NCI-H510A treated with DMSO at 0.1 percent for 48 hours (cell line): Measurements from ENCODE around the gene TEX19.
"Not testable (repeated sequence)": the region's sequence is repeated elsewhere in the genome, so short reads cannot be mapped to it uniquely, and the experiment has no call there.

Experiments
- DNase-seq: peaks from one replicate; lab custom pipeline; 2025; lab: John Stamatoyannopoulos, UW

Gene TEX19

DNA sequence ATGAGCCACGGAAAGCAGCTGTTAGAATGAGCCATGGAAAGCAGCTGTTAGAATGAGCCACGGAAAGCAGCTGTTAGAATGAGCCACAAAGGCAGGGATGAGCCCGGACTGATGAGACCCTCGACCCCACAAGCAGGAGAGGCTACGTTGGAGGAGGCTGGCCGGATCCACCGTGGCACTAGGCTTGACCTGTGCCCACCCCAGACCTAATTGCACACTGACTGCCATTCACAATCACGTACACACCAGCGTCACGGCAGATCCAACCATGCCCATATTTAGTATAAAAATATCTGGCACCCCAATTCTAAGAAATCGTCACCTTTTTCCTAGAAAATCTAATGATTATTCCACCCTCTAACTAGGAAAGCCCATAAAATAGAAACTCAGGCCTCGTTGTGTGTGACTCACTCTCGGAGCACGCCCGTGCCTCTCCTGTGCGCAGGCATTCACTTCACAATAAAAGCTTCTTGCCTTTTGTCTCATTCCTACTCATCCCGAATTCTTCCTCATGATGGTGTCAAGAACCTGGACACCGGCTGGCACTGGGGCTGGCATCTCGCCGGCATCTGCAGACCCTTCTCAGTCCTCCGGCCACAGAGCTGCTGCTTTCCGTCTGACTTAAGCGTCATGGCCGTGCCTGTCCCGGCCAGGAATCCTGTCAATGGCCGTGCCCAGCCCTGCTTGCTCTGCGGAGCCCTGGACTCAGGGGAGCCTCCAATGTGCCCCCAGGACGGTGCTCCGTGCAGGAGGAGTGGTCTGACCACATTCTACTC lies 20.0 kb upstream of the TEX19 start:
- no peak for DNase-seq

DNA sequence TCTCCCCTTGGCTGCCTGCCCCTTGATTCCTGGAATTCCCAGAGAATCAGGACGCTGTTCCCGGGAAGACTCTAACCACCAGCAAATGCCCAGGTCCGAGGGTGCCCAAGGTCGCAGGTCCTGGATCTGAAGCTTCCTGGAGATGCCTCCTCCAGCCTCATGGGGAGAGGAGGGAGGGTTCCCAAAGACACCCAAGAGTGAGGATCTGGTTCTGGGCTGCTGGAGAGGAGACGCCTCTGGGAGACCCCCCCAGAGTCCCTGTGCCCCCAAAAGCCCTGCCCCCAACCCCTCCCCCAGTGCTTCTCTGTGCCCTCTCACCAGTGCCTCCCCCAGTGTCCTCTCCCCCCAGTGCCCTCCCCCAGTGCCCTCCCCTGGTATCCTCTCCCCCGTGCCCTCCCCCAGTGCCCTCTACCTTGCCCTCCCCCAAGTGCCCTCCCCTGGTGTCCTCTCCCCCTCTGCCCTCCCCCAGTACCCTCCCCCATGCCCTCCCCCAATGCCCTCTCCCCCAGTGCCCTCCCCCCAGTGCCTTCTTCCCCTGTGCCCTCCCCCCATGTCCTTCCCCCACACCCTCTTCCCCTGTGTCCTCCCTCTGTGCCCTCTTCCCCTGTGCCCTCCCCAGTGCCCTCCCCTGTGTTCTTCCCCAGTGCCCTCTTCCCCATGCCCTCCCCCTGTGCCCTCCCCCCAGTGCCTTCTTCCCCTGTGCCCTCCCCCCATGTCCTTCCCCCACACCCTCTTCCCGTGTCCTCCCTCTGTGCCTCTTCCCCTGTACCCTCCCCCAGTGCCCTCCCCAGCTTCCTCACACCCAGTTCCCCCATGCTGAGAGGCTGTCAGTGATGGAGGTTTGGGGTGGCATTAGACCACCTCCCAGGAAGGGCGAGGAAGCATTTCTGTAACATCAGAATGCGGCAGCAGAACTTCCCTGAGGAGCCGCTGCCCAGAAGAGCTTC lies 19.1 kb upstream of the TEX19 start:
- no peak for DNase-seq

DNA sequence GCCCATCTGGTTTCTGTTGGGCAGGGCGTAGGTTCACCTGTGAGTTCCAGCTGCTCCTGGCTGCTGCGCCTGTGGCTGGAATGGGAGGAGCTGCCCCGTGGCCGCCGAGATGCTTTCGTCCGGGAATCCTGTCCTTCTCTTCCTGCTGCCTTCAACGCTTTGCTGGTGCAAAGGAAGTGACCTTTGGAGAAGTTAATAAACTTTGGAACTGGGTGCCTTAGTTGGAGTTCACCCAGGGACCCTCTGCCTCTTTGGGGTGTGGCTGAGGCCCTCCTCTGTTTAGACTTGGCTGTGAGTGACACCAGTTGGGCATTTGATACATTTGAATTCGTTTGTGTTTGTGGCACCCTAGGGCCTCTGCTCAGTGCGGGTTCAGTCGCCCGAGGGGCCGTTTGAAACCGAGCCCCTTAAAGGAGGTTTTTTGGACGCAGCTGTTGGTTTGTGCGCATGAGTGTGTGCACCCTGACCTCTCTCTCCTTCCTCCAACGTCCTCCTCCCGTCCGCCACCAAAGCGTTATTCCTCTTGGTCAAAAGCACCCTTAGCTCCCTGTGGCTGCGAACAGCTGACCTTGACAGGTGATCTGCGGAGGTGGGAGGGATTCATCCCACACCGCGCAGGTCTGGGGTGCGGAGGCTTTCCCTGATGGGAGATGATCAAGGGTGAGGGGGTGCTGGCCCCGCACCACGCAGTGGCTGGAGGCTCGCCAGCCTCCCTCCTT lies 16.5 kb upstream of the TEX19 start:
- DNase-seq, result no peak

DNA sequence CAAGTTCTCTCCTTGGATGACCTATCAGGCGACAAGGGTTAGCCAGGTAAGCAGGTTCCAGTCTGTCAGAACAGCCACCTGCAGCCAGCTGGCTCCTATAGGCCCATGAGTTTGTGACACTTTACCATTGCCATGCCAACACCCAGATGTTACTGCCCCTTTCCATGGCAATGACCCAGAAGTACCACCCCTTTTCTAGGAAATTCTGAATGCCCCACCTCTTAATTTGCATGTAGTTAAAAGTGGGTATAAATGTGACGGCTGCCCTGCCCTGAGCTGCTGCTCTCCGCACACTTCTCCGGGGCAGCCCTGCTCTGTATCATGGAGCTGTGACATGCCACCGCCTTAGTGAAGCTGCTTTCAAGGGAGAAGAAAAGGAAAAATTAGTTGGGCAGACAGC lies 15.5 kb upstream of the TEX19 start:
- DNase-seq, result no peak

DNA sequence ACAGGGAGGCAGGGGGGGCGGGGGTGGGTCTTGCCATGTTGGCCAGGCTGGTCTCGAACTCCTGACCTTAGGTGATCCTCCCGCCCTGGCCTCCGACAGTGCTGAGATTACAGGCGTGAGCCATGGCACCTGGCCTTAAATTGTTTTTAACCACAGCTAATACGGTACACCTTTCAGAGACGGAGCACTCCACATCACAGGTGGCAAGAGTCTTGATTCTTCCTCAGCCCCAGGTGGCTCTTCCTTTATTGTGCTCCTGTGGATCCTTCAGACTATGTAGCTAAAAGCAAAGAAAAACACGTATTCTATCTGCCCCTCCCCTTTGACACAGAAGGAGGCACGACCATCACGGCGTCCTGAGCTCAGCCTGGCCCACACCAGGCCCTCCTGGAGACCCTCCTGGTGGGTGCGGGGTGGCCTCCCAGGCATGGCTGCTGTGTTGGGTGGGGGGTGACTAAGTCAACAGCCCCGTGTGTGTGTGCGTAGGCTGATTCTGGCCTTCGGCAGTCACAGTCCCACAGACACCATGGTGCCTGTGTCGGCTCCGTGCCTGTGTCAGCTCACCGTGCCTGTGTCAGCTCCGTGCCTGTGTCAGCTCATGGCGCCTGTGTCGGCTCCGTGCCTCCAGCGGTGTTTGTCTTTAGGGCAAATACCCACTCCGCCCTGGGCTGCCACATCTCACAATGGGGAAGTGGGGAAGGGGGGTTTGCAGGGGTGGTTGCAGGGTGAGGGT lies 14.7 kb upstream of the TEX19 start:
- DNase-seq, result no peak

DNA sequence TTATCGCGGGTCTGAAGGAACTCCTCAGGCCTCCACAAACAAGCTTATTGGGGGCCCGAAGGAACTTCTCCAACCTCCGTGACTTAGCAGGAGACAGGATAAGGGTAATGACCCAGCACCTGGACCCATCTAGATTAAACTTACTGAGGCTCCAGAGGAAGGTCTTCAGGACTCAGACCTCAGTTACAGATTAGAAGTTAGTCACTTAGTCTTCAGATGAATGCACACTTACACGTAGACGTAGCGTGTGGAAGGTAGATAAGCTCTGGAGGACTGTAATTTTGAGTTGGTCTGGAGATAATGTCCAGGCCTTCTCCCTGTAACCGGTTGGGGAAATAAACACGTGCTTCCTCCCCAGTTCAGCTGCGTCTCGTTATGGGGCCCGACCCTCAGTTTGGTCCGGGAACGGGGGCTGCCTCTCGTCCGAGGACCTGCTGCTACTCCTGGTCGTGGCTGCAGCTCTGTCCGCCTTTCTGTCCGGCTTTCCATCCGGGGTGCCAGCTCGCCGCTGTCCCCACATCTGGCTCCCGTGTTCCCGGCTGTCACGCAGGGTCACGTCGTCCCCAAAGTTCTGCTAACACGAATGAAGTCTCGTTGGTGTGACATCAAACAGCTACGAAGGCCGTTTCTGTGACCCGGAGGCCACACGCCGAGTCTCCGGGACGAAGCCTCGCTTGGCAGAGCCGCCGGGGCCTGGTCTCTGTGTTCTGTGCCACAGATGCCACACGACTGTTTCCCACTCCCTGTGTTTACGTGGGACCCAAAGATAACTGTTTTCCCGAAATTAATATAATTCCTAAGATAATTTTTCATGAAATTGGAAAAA lies 13.7 kb upstream of the TEX19 start:
- no peak for DNase-seq

DNA sequence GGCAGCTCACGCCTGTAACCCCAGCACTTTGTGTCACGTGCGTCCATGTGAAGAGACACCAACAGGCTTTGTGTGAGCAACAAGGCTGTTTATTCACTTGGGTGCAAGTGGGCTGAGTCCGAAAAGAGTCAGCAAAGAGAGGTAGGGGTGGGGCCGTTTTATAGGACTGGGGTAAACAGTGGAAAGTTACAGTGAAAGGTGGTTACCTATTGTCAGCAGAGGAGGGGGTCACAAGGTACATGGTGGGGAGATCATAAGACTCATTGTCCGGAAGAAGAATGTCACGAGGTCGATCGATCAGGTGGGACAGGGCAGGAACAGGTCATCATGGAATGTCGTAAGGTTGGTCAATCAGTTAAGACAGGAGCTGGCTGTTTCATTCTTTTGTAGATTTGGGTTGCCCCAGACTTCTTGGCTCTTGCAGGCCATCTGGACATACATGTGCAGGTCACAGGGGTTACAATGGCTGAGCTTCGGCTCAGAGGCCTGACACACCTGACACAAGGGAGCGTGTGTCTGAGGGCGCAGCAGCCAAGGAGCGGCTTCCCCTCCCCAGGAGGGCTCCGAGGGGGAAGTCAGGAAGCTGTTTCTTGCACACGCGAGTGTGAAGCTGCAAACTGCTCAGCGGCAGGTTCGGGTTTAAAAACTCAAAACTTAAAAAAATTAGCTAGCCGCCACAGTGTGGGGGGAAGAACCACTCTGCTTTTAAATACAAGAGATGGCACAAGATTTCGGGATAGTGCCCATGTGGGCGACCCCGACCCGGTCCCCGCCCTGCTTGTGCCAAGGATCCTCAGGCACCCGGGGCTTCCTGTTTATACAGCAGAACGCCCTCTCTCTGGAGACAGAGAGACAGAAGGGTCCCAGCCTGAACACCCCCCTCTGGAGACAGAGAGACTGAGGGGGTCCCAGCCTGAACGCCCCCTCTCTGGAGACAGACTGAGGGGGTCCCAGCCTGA lies 12.4 kb upstream of the TEX19 start:
- no peak for DNase-seq

DNA sequence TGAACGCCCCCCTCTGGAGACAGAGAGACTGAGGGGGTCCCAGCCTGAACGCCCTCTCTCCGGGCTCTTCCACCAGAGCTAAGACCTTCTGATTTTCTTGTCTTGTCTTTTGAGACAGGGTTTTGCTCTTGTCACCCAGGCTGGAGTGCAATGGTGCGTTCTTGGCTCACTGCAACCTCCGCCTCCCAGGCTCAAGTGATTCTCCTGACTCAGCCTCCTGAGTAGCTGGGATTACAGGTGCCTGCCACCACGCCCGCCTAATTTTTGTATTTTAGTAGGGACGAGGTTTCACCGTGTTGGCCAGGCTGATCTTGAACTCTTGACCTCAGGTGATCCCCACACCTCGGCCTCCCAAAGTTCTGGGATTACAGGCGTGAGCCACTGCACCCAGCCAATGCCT lies 11.1 kb upstream of the TEX19 start:
- DNase-seq, result not testable (repeated sequence)

DNA sequence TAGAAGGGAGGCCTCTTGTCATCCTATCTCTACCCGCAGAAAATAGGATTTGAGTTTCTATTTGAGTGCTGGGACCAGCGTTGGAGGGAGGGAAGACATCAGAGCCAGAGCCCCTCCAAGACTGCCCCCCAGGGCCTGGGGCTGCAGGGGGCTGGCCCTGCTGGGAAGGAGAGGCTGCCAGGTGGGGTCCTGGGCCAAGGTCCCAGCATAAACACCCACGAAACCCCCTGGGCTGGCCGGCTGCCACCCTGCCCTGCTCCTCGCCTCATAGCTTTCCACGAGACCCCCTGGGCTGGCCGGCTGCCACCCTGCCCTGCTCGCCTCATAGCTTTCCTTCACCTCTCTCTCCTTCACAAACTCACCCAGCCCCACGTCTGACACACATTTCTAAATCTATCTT lies 10.6 kb upstream of the TEX19 start:
- no peak for DNase-seq

DNA sequence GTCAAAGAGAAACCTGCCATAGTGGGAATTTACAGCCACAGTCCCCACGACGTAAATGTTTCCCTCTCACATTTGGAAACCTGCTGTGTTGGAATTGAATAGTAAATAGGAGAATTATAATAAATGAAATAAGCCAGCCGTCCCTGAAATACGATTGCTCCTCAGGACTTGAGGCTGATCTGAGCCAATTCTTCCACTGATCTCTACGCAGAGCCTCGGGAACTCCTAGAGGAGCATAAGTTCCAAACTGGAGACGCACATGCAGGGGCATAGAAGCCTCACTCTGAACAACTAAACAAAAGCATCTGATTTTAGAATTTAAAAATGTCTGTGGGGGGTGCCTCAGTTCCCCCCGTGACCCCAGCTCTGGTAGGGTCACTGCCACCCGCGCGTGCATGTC lies 10.2 kb upstream of the TEX19 start:
- DNase-seq, result no peak

DNA sequence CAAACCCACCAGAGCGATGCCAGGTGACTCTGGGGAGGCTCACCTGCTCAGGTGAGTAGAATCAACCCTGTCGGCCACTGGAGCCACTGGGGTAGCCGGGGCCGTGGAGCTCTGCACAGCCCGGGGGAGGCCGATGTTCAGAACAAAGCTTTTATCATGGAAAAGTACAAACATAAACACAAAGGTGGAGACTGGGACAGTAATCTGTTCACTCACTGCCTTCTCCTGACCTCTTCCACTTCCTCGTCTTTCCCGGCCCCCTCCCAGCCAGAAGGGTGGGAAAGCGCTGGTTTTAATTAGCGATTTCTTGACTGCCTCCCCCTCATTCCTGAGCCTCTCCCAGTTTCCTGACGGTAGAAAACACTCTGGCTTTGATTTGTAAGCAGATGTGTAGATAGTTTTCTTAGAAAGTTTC lies 9.8 kb upstream of the TEX19 start:
- no peak for DNase-seq

DNA sequence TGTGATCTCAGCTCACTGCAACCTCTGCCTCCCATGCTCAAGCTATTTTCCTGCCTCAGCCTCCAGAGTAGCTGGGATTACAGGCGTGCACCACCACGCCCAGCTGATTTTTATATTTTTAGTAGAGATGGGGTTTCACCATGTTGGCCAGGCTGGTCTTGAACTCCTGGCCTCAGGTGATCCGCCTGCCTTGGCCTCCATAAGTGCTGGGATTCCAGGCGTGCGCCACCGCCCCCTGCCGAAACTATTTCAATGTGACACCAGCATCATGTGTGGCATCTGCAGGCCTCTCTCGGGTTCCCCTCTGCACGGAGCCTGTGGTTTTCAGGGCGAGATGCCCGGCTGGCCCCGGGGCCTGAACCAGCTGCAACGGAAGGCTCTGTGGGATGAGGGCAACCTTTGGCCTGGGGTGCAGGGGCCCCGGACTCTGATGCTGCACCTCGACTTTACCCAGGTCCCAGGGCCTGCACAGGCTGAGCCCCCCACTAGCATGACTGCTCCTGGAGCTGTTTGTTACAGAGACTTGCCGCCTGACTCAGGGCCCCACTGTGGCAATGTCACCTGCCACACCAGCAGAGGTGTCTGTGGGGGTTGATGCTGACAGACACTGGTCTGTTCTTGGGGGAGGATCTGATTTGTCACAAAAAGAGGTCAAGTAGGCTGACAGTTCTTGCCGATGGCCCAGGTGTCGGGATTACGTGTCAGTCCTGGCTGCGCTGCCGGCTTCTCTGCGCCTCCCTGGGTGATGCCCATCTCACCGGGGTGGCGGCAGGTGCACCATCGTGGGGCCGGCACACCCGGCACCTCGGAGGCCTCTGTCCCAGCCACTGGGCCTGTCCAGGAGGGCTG lies 8.6 kb upstream of the TEX19 start:
- no peak for DNase-seq

DNA sequence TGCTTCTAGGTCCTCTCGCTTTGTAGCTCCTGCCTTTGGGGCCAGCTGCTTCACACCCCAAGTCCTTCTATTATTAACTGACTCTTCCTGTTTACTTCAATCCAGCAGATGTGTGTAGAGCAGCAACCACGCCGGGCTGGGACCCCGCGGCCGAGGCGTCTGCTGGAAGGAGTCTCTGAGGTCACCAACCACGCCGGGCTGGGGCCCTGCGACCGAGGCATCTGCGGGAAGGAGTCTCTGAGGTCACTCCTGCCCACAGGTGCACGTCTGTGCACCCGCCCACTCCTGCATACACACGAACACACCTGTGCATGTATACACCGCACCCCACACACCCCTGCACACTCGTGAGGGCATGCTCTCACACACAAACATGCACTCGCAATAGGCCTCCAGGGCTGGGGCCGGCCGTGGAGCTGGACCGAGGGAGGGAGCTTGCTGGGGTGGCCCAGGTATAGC lies 7.8 kb upstream of the TEX19 start:
- no peak for DNase-seq

DNA sequence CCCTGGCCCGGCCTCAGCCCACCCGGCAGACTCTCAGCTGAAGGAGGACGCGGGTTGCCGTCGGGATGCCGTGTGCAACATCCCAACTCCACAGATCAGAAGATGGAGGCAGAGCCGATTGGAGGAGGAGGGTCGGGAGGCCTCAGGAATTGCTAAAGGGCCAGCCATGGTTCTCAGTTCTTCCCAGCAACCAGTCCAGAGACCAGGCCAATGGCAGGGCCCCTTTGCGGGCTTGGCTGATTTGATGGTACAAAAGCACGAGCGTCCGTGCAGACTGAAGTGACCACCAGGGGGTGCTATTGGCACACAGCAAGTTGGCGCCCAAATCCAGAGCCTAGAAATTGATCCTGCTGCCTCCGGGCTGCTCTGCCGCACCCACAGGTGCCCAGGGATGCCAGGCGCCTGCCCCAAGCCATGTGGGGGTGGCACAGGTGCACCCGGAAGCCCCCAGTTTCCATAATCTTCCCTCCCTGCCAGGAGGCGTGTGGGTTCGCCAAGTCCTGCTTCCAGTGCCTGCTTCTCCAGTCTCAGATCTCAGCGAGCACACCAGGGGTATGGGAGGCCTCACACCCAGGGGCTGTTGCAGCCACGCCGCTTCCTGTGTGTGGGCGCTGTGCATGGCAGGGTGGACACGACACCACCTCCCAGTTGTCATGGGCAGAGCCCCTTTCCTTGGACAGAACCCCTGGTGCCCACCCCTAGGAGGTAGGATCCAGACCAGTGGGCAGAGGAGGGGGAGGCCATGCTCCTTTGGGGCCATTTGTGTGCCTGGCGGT lies 7.1 kb upstream of the TEX19 start:
- peak; percentile 87 for DNase-seq

DNA sequence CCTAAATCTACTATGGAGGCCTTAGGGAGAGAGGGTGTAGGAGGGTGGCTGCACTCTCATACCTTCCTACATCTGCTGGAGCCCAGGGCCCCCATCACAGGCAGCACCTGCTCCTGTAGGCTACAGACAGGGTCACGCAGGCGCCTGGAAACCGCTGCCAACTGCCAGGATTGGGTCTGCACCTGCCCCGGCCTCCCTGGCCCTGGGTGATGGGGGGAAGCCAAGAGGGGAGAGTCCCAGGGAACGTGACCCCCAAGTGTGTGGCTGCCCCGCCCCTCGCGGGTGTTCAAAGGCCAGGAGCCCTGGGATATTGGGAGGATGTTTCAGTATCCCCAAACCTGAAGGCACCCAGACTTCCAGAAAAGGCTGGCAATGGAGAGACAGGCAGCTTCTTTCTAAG lies 5.6 kb upstream of the TEX19 start:
- DNase-seq, result no peak

DNA sequence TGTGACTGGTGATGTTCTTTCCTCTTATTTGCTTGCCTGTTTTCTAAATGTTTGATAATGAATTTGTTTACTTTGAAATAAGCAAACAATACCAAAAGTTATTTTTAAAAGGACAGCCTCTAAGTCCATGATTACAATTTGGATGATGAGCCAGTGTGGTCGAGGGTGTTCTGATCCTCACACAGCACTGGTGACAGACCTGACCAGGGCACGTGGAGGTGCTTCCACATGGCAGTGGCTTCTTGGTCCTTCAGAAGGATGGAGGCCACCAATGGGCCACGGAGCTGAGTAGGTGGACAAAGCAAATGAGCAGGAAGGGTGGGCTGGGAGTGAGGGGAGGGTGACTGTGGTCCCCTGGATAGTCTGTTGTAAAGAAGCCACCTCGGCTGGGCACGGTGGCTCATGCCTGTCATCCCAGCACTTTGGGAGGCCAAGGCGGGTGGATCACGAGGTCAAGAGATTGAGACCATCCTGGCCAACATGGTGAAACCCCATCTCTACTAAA lies 4.2 kb upstream of the TEX19 start:
- DNase-seq, result no peak

DNA sequence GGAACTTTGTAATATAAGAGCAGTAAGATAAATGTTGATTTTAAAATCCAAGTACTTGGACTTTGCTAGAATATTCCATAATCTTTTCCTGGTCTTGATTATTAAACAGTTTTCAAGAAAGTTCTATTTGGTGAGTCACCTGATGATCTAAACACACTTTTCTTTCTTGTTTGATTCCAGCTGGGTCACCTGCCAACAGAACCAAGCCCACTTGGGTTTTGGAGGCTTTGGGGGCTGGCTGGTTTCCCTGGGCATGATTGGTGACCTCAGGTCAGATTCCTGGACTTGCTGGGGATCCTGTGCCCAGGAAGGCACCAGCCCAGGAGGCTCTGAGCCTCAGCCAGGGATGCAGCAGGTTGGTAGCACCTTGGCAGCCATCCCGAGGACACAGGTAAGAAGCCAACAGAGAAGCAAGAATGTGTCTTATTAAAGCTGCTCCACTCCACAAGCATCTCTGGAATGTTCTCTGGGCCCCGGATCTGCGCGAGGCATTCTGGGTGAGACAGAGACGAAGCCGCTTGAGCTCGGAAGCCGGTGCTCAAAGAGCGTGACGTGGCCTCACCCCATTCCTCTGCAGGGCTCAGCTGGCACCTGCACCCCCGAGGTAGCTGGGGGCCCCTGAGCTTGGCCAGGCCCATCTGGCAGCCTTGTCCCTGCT lies 3.1 kb upstream of the TEX19 start:
- DNase-seq, result no peak
